Fibroblast of villous mesenchyme (primary cell): ENCODE results near the gene RPS21. TPM values are rescaled to one million over a fixed set of nuclear protein-coding genes. Genes with fewer than 3 reads are reported as not detected.

ENCODE experiments used
- DNase-seq: peaks from one replicate; pipeline ENCODE4 v3.0.0-alpha.2; 2010; ENCODE audit warnings: low read depth
- H3K4me3 ChIP-seq: 2 replicates; pipeline ENCODE4 v1.5.1; 2011; ENCODE audit warnings: low read depth, mild to moderate bottlenecking, low read length
- CTCF ChIP-seq: IDR thresholded peaks from 2 replicates; pipeline ENCODE4 v1.5.1; 2012; ENCODE audit warnings: low read depth, mild to moderate bottlenecking, low read length; ENCODE audit not compliant: insufficient read depth
- total RNA-seq: library from RNA; depleted of rRNA; stranded (reverse); fragments of >200 nt; gene quantifications from 2 replicates; pipeline ENCODE4 v1.2.3, GENCODE V29; 2012

RPS21 gene
- total RNA-seq, 1 donor = 457 TPM

DNA sequence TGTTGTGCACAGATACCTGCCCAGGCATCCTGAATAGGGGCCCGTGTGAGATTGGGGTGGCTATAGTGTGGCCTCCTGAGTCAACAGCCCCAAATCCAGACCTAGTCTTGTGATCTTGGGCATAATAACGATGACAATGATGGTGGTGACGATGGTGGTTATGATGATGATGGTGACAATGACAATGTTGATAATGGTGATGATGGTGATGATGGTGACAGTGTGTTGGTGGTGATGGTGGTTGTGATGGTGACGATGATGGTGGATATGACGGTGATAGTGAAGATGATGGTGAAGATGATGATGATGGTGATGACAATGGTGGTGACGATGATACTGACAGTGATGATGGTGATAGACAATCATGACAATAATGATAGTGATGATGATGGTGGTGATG, 5.1 kb upstream of the RPS21 start:
- DNase-seq = no peak
- H3K4me3 ChIP-seq = no peak overlapping the region
- no peak for TF ChIP-seq CTCF

DNA sequence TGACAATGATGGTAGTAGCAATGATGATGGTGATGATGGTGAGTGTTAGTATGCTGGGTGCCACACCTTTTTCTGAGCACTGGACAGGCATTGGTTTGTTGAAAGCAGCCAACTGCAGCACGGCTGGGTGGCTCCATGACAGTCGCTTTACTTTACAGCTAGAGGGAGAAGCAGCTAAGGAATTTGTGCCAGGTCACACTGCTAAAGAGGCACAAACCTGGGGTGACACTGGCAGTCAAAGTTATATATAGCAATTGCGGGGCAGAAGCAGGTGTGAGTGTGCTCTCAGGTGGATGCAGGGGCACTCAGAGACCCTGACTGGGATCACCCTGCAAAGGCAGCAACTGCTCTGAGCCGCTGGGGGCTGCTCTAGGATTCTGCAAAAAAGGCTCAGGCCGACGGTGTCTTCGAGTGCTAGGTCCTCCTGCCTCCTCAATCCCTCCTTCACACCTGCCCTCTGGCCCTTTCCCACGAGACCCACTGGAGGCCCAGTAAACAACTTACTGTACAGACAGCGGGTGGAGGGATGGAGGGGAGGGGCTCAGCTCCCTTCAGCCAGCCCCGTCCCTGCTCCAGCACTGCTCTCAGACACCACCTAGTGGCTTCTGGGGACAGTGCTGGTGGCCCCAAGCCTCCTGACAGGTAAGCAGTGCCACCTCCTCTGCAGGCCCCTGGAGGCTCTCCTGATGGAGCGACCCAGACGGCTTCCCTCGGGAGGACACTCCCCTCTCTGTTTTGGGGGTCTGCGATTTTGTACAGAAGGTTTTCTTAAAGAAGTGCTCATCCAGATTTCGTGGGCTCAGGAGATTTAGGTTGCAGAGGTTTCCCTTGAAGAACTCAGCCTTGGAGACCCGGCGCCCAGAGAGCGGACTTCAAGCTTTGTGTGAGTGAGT, 4.4 kb upstream of the RPS21 start:
- TF ChIP-seq CTCF = peak; percentile 99
- peak; percentile 77 for DNase-seq
- no peak overlapping the region for H3K4me3 ChIP-seq

DNA sequence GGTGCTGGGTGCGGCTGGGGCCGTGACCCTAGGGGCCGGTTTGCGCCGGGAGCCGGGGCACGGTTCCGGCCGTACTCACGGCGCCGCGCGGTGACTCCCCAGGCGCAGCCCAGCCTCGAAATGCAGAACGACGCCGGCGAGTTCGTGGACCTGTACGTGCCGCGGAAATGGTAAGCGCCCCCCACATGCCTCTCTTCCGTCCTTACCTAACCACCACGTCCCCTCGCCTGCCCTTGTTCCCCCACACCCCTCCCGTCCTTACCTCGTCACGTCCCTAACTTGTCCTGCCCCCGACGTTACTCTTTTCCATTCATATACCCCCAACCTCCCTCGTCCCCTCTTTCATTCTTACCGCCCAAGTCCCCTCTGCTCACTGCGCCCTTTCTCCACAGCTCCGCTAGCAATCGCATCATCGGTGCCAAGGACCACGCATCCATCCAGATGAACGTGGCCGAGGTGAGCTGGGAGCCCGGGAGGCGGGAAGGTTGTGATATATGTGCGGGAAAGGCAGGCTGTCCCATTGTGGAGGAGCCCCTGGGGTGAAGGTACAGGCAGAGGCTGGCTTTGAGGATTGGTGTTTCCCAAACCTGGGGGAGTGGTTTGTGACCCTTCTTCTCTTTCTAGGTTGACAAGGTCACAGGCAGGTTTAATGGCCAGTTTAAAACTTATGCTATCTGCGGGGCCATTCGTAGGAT, 463 bp downstream of the RPS21 start:
- no peak for TF ChIP-seq CTCF
- peak overlapping the region; percentile 97 for H3K4me3 ChIP-seq
- no peak for DNase-seq

- H3K4me3 ChIP-seq = peak overlapping the region; percentile 97
- DNase-seq = no peak
- TF ChIP-seq CTCF = no peak
These were observed 1.2 kb downstream of the RPS21 start for GRCh38 chr20:62387933-62388635.

DNA sequence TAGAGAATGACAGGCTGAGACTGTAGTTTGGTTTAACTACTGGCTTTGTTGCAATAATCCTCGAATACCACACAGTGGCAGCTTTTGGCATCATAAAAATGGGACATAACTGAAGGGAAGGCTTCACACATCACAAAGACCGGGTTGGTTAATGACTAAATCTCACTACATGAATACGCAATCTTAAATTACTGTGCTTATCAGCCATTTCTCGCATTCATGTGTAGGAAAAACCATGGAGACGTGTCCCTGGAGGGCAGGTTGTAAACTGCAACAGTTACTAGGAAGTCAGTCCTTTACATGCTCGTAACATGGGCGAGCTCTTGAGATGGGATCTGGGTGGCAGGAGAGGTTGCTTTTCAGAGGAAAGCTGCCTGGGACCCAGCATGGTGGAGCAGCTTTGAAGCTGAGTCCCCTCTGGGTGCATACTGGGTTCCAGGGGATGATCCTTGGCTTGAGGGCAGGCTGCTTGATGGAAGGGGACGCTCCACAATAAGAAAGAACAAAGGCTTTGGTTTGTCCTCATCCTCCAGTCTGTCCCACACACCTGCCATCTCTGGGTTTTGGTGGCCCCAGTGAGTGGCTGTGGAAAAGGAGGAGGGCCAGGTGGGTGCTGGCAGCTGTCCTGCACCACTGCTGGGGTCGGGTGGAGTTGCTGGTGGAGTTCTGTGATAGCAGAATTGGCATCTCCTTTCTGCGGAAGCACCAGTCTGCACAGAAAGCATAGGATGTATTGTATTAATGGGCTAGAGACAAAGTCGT, 2.1 kb downstream of the RPS21 start:
- no peak overlapping the region for H3K4me3 ChIP-seq
- TF ChIP-seq CTCF = no peak
- DNase-seq = no peak

GRCh38 chr20:62389601-62390087, 2.7 kb downstream of the RPS21 start:
- DNase-seq = no peak
- no peak for TF ChIP-seq CTCF
- H3K4me3 ChIP-seq = no peak overlapping the region
